HCT116 (cell line): ENCODE data around the gene FAM131C. TPM values are rescaled to one million over a fixed set of nuclear protein-coding genes. Genes with fewer than 3 reads are reported as not detected.

Source experiments
- CTCF ChIP-seq, 3 experiments: fragments of 200-600 bp in 1 of 3; sonication (generic) in 1 of 3; IDR thresholded peaks in 2 of 3; conservative IDR thresholded peaks in 1 of 3; 2 replicates each; pipeline ENCODE4 v1.5.1; 2012 to 2017; ENCODE audit warnings: low read depth in 2 of 3, low read length in 2 of 3, antibody characterized with exemption in 1 of 3, borderline replicate concordance in 1 of 3, control low read depth in 1 of 3, mild to moderate bottlenecking in 1 of 3, mixed read lengths in 1 of 3, mixed run types in 1 of 3, moderate library complexity in 1 of 3; ENCODE audit not compliant: insufficient read depth in 1 of 3
- ELF1 ChIP-seq: IDR thresholded peaks from 2 replicates; pipeline ENCODE4 v1.6.1; 2012; ENCODE audit warnings: low read depth, borderline replicate concordance
- EZH2 ChIP-seq: fragments of 200-600 bp; sonication (generic); IDR thresholded peaks from 2 replicates; pipeline ENCODE4 v1.6.1; 2017; ENCODE audit warnings: antibody characterized with exemption, mixed run types
- MAX ChIP-seq: IDR thresholded peaks from 2 replicates; pipeline ENCODE4 v1.6.1; 2012
- POLR2A ChIP-seq: IDR thresholded peaks from 2 replicates; pipeline ENCODE4 v1.7.0; 2011; ENCODE audit warnings: borderline replicate concordance; ENCODE audit not compliant: insufficient read depth, insufficient read length; ENCODE audit errors: extremely low read depth
- SIN3A ChIP-seq: IDR thresholded peaks from 2 replicates; pipeline ENCODE4 v1.6.1; 2012; ENCODE audit warnings: low read depth
- SRF ChIP-seq: IDR thresholded peaks from 2 replicates; pipeline ENCODE4 v1.6.1; 2012; ENCODE audit warnings: low read depth
- ZBTB33 ChIP-seq: IDR thresholded peaks from 2 replicates; pipeline ENCODE4 v1.6.1; 2011; ENCODE audit warnings: mild to moderate bottlenecking, low read length, moderate library complexity; ENCODE audit not compliant: insufficient replicate concordance; ENCODE audit errors: extremely low read depth
- total RNA-seq: library from RNA; stranded (reverse); gene quantifications from one replicate; pipeline ENCODE4 v1.2.1, GENCODE V29; 2021; ENCODE audit not compliant: unreplicated experiment

FAM131C gene
- total RNA-seq, 1 experiment from 2014 or later, result 11.6 TPM

GRCh38 chr1:16076031-16076864 lies 2.8 kb upstream of the FAM131C start (continued):
- TF ChIP-seq CTCF (IDR thresholded peaks at IDR 0.05 in 2 of 3, conservative IDR thresholded peaks at IDR 0.05 in 1 of 3; ENCODE audit: borderline replicate concordance in 1 of 3, insufficient read depth in 1 of 3, low read depth in 2 of 3, low read length in 2 of 3), result no peak
- TF ChIP-seq EZH2, result no peak
- TF ChIP-seq ZBTB33, result no peak
- no peak for TF ChIP-seq ELF1
- no peak for TF ChIP-seq SIN3A
- TF ChIP-seq POLR2A, result no peak
- no peak for TF ChIP-seq MAX
- TF ChIP-seq SRF, result no peak
